ENCODE results near the gene SLC26A2.
A peak's percentile ranks its signal among the peaks of the same experiment; 100 is the strongest.

Gene SLC26A2

DNA sequence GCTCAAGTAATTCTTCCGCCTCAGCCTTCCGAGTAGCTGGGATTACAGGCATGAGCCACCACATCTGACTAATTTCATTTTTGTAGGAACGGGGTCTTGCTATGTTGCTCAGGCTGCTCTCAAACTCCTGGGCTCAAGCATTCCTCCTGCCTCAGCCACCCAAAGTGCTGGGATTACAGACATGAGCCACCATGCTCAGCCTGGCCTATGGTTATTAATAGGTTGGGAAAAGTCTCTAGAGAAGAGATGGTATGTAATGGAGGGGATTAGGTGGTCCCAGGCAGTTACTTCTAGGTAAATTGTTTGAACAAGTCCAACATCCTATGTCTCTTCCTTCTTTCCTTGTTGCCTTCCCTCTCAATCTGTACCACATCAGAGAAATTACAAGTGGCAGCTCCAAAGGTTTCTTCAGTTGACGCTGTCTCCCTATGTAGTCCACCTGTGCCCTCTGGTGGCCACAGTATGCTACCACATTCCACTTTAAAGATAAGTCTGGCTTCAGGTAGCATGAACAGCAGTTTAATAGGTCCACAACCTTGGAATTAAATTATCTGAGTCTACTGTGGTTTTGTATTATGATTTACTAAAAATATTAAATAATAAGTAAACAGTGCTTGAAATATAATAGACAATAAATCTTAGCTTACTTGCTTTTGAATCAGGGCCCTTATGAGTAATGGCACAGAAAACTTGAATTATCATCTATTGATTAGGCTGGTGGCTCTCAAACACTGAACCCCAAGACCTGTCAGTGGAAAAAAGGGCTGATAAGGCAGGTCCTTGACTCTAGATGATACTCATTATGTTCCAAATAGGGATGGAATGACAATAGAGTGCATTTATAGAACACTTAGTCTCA, 30.2 kb downstream of the SLC26A2 start:
- Histone ChIP-seq H3K36me3 (ENCODE audit: control insufficient read depth in 2 of 2, insufficient read depth in 1 of 2, low read length in 2 of 2) (peaks cover 0 to 10% of the 10 kb centered on the region in 2 experiments; a peak in 2 of 3 replicates), H3K4me1 (ENCODE audit: control insufficient read depth, insufficient read depth, low read length) (0 out of 2 replicates have a peak, but pooled peaks cover 2% of the 10 kb centered on the region), H3K9me3 (ENCODE audit: control insufficient read depth, insufficient read depth, low read depth, low read length) (no peaks in the 10 kb centered on the region), H3K4me3 (ENCODE audit: low read depth, low read length) (no peak overlapping the region), H3K27ac (ENCODE audit: extremely low read depth, low read depth, low read length) (no peak overlapping the region)
- ChIA-PET CTCF (interaction anchor here (0.5 to 6.1 kb wide), 49 partner anchors 9 to 827 kb away, joined by 3 to 234 read pairs (median 4); partner anchors contain the start of genes HMGXB3, SLC26A2 and TIGD6), POLR2A (interaction anchor here (0.5 to 1.3 kb wide), 2 partner anchors 30 to 76 kb away, joined by 5 read pairs; partner anchors contain the start of gene SLC26A2)
- TF ChIP-seq ZNF2 (tag by site-specific recombination; IDR thresholded peaks at IDR 0.05) (0 out of 2 replicates have a peak, but pooled peaks have one; percentile 19), ZBTB17 (tag by site-specific recombination; IDR thresholded peaks at IDR 0.05) (no peak), REST (tag by site-specific recombination; IDR thresholded peaks at IDR 0.05) (no peak), IKZF3 (tag by site-specific recombination; IDR thresholded peaks at IDR 0.05) (no peak), SP3 (tag by site-specific recombination; IDR thresholded peaks at IDR 0.05) (no peak), ZNF548 (tag by site-specific recombination; IDR thresholded peaks at IDR 0.05) (no peak), ZNF274 (IDR thresholded peaks at IDR 0.05; ENCODE audit: low read length) (no peak), ZNF274 (tag by site-specific recombination; IDR thresholded peaks at IDR 0.05; ENCODE audit: borderline replicate concordance) (no peak), ZNF473 (tag by site-specific recombination; IDR thresholded peaks at IDR 0.05) (no peak), SCRT1 (tag by site-specific recombination; IDR thresholded peaks at IDR 0.05; ENCODE audit: borderline replicate concordance) (no peak), ZNF785 (tag by site-specific recombination; IDR thresholded peaks at IDR 0.05) (no peak), ZNF677 (tag by site-specific recombination; IDR thresholded peaks at IDR 0.05) (no peak), ZSCAN30 (tag by site-specific recombination; IDR thresholded peaks at IDR 0.05) (peak; percentile 52; the same call in 1 of the 2 replicates), SP7 (tag by site-specific recombination; IDR thresholded peaks at IDR 0.05) (no peak), ZNF266 (tag by site-specific recombination; IDR thresholded peaks at IDR 0.05; ENCODE audit: low read depth) (no peak), ZNF654 (tag by site-specific recombination; IDR thresholded peaks at IDR 0.05; ENCODE audit: low read depth) (peak; percentile 86), ZNF585B (tag by site-specific recombination; IDR thresholded peaks at IDR 0.05) (no peak), ATF2 (tag by site-specific recombination; IDR thresholded peaks at IDR 0.05; ENCODE audit: low read depth) (no peak), KLF16 (tag by site-specific recombination; IDR thresholded peaks at IDR 0.05) (no peak), OVOL3 (tag by site-specific recombination; IDR thresholded peaks at IDR 0.05) (no peak), KLF10 (tag by site-specific recombination; IDR thresholded peaks at IDR 0.05) (0 out of 2 replicates have a peak, but pooled peaks have one; percentile 13), TRIM28 (IDR thresholded peaks at IDR 0.05; ENCODE audit: borderline replicate concordance, low read length) (no peak), ZNF621 (tag by site-specific recombination; IDR thresholded peaks at IDR 0.05) (no peak), ZBTB44 (tag by site-specific recombination; IDR thresholded peaks at IDR 0.05) (no peak), SALL2 (tag by site-specific recombination; IDR thresholded peaks at IDR 0.05; ENCODE audit: borderline replicate concordance) (no peak), ZNF660 (tag by site-specific recombination; IDR thresholded peaks at IDR 0.05) (peak; percentile 78), ZNF426 (tag by site-specific recombination; IDR thresholded peaks at IDR 0.05) (no peak), ZNF777 (tag by site-specific recombination; IDR thresholded peaks at IDR 0.05; ENCODE audit: borderline replicate concordance) (no peak), OSR2 (tag by site-specific recombination; IDR thresholded peaks at IDR 0.05) (no peak), KLF7 (tag by site-specific recombination; IDR thresholded peaks at IDR 0.05; ENCODE audit: borderline replicate concordance) (no peak)
- TF ChIP-seq, protein P1, sequence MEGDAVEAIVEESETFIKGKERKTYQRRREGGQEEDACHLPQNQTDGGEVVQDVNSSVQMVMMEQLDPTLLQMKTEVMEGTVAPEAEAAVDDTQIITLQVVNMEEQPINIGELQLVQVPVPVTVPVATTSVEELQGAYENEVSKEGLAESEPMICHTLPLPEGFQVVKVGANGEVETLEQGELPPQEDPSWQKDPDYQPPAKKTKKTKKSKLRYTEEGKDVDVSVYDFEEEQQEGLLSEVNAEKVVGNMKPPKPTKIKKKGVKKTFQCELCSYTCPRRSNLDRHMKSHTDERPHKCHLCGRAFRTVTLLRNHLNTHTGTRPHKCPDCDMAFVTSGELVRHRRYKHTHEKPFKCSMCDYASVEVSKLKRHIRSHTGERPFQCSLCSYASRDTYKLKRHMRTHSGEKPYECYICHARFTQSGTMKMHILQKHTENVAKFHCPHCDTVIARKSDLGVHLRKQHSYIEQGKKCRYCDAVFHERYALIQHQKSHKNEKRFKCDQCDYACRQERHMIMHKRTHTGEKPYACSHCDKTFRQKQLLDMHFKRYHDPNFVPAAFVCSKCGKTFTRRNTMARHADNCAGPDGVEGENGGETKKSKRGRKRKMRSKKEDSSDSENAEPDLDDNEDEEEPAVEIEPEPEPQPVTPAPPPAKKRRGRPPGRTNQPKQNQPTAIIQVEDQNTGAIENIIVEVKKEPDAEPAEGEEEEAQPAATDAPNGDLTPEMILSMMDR (tag by site-specific recombination; IDR thresholded peaks at IDR 0.05): peak; percentile 73; the same call in 1 of the 2 replicates

Measured in HEK293 (cell line).